SK-N-SH (cell line): ENCODE data around the gene OR6N2. TPM values are rescaled to one million over a fixed set of nuclear protein-coding genes. Genes with fewer than 3 reads are reported as not detected.

Experiments used
- CTCF ChIA-PET: fragments of 300-600, 350-600 bp; formaldehyde crosslinking; extraction: SDS; loops from one replicate; lab custom pipeline; 2021; lab: Yijun Ruan, JAX
- POLR2A ChIA-PET: fragments of 350-600 bp; sonication (Branson Sonifier 250); formaldehyde crosslinking; extraction: SDS; loops from one replicate; lab custom pipeline; 2020; ENCODE audit warnings: antibody characterized with exemption, inconsistent platforms; lab: Yijun Ruan, JAX
- DNase-seq: peaks from one replicate; pipeline ENCODE4 v3.0.0; 2012
- H2AFZ ChIP-seq: fragments of 200-600 bp; sonication (generic); 2 replicates; pipeline ENCODE4 v1.8.1; 2016; ENCODE audit warnings: antibody characterized with exemption, mild to moderate bottlenecking, low read depth
- H3F3A ChIP-seq: fragments of 200-600 bp; sonication (generic); replicated peaks from 2 replicates; pipeline ENCODE3; 2016; ENCODE audit warnings: antibody characterized with exemption, mild to moderate bottlenecking; ENCODE audit not compliant: insufficient read depth
- H3K27ac ChIP-seq, 2 experiments: fragments of 200-500 bp in 1 of 2; fragments of 200-600 bp in 1 of 2; sonication (Bioruptor generic) in 1 of 2; sonication (generic), shearing (Covaris generic) in 1 of 2; 2 replicates each; pipeline versions ENCODE4 v1.5.1 to v1.6.1; 2014 to 2016; ENCODE audit warnings: low read depth in 2 of 2, inconsistent platforms in 1 of 2, low read length in 1 of 2, mild to moderate bottlenecking in 1 of 2, mixed read lengths in 1 of 2
- H3K27me3 ChIP-seq: fragments of 200-600 bp; sonication (generic), shearing (Covaris generic); 2 replicates; pipeline ENCODE4 v1.6.1; 2016; ENCODE audit warnings: mixed run types; ENCODE audit not compliant: insufficient read depth
- H3K36me3 ChIP-seq, 2 experiments: fragments of 200-500 bp in 1 of 2; fragments of 200-600 bp in 1 of 2; sonication (Bioruptor generic) in 1 of 2; sonication (generic) in 1 of 2; replicated peaks in 1 of 2; 2 replicates each; pipeline versions ENCODE3 to v1.5.1; 2014 to 2016; ENCODE audit warnings: low read length in 1 of 2, mild to moderate bottlenecking in 1 of 2; ENCODE audit not compliant: insufficient read depth in 2 of 2, control insufficient read depth in 1 of 2
- H3K4me1 ChIP-seq, 2 experiments: fragments of 200-500 bp in 1 of 2; fragments of 200-600 bp in 1 of 2; sonication (Bioruptor generic) in 1 of 2; sonication (generic), shearing (Covaris generic) in 1 of 2; 2 replicates each; pipeline versions ENCODE4 v1.5.1 to v1.6.1; 2014 to 2016; ENCODE audit warnings: low read depth in 1 of 2, low read length in 1 of 2, mixed run types in 1 of 2; ENCODE audit not compliant: insufficient read depth in 2 of 2, control insufficient read depth in 1 of 2
- H3K4me2 ChIP-seq: fragments of 200-600 bp; sonication (generic), shearing (Covaris generic); 2 replicates; pipeline ENCODE4 v1.6.1; 2017; ENCODE audit warnings: mixed run types
- H3K4me3 ChIP-seq, 2 experiments: fragments of 200-500 bp in 1 of 2; fragments of 200-600 bp in 1 of 2; sonication (Bioruptor generic) in 1 of 2; sonication (generic), shearing (Covaris generic) in 1 of 2; 2 replicates each; pipeline versions ENCODE4 v1.5.1 to v1.8.1; 2014 to 2016; ENCODE audit warnings: low read depth in 2 of 2, inconsistent platforms in 1 of 2, low read length in 1 of 2, mild to moderate bottlenecking in 1 of 2, mixed read lengths in 1 of 2, moderate library complexity in 1 of 2
- H3K79me2 ChIP-seq: fragments of 200-600 bp; sonication (generic); 2 replicates; pipeline ENCODE4 v1.8.1; 2017; ENCODE audit warnings: mild to moderate bottlenecking; ENCODE audit not compliant: insufficient read depth
- H3K9ac ChIP-seq: fragments of 200-600 bp; sonication (generic); 2 replicates; pipeline ENCODE4 v1.6.1; 2017; ENCODE audit warnings: mixed run types
- H3K9me2 ChIP-seq: fragments of 200-600 bp; sonication (generic); 2 replicates; pipeline ENCODE4 v1.6.1; 2017; ENCODE audit warnings: mixed run types
- H3K9me3 ChIP-seq: fragments of 200-600 bp; sonication (generic); 2 replicates; pipeline ENCODE4 v1.6.1; 2017; ENCODE audit warnings: mixed run types, mild to moderate bottlenecking, moderate library complexity
- H4K20me1 ChIP-seq: fragments of 200-600 bp; sonication (generic); 2 replicates; pipeline ENCODE4 v1.6.1; 2017; ENCODE audit warnings: mild to moderate bottlenecking, mixed run types; ENCODE audit not compliant: insufficient read depth
- FOXJ3 ChIP-seq: sonication (generic); formaldehyde crosslinking; IDR thresholded peaks from 2 replicates; pipeline ENCODE4 v1.5.1; 2020; ENCODE audit warnings: mild to moderate bottlenecking, missing genetic modification reagents
- FOXM1 ChIP-seq: IDR thresholded peaks from 2 replicates; pipeline ENCODE4 v1.4.0; 2012; ENCODE audit warnings: low read depth, mild to moderate bottlenecking
- GABPA ChIP-seq: IDR thresholded peaks from 2 replicates; pipeline ENCODE4 v1.4.0; 2012; ENCODE audit warnings: low read depth, mild to moderate bottlenecking
- JUND ChIP-seq: IDR thresholded peaks from 2 replicates; pipeline ENCODE4 v1.4.0; 2012
- MXI1 ChIP-seq: IDR thresholded peaks from 2 replicates; pipeline ENCODE4 v1.6.1; 2012; ENCODE audit warnings: mild to moderate bottlenecking, low read depth, low read length, improper control_type of control experiment
- REST ChIP-seq: IDR thresholded peaks from 2 replicates; pipeline ENCODE4 v1.6.1; 2012; ENCODE audit warnings: mild to moderate bottlenecking, low read depth, low read length, moderate library complexity
- SMC3 ChIP-seq: IDR thresholded peaks from 2 replicates; pipeline ENCODE4 v1.6.1; 2012; ENCODE audit warnings: low read depth, low read length, improper control_type of control experiment
- TAF1 ChIP-seq: IDR thresholded peaks from 2 replicates; pipeline ENCODE4 v1.6.1; 2012; ENCODE audit warnings: low read depth, mild to moderate bottlenecking, low read length, moderate library complexity, borderline replicate concordance
- TCF12 ChIP-seq: IDR thresholded peaks from 2 replicates; pipeline ENCODE4 v1.4.0; 2012
- WGBS: methylation state at CpG from one replicate; pipeline ENCODE4 v1.1.6; 2017; ENCODE audit warnings: low lambda C conversion rate; 5-methylcytosine and 5-hydroxymethylcytosine counted together
- polyA plus RNA-seq, 3 experiments: library from polyadenylated mRNA; depleted of rRNA; stranded (reverse); fragments of >200 nt; gene quantifications; 2 replicates each; pipeline ENCODE4 v1.2.3, GENCODE V29; 2012

OR6N2 gene
- polyA plus RNA-seq, 1 of the 3 experiments (the other 2 are of a cell fraction) = not detected

DNA sequence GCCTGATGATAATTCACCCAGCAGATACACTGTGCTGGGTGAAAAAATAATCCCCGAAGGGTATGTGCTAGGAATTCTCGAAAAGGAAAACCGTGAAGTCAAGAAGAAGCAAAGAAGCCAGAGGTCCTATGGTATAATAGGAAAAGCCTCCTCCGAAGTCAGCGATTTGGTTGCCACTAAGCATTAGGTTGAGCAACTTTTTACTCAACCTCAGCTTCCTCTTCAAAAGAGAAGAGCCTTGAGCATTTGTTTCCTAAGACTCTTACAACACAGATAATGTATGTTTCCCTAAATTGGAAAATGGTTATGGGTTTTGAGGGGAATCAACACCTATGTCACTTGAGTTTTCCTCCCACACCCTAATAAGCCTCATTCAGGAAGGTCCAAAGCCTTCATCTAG is 28.9 kb upstream of the OR6N2 start:
- H3K27me3 ChIP-seq = no peaks in the 10 kb centered on the region
- TF ChIP-seq FOXM1 = no peak
- no peak for TF ChIP-seq TAF1
- no peak for TF ChIP-seq GABPA
- TF ChIP-seq REST = no peak
- no peak for TF ChIP-seq JUND
- TF ChIP-seq, all 33 proteins: peak for 0
- Histone ChIP-seq H3K9ac (no peak overlapping the region), H3F3A (no peaks in the 10 kb centered on the region), H3K4me2 (no peak overlapping the region), H3K9me3 (no peaks in the 10 kb centered on the region), H2AFZ (no peak overlapping the region), H3K4me3 (no peak overlapping the region), H3K4me1 (no peaks in the 10 kb centered on the region), H4K20me1 (no peaks in the 10 kb centered on the region), H3K27ac (no peak overlapping the region), H3K79me2 (no peaks in the 10 kb centered on the region), H3K9me2 (no peaks in the 10 kb centered on the region), H3K36me3 (no peaks in the 10 kb centered on the region)
- ChIA-PET POLR2A (no interaction called here), CTCF (interaction anchor here (1.3 kb wide), 1 partner anchor 189 kb away, joined by 4 read pairs; no protein-coding TSS in a partner anchor)
- no peak for DNase-seq
- 0% methylated on average over 5 of the region's 5 CpGs for WGBS

GRCh38 chr1:158809256-158809655 is 28.3 kb upstream of the OR6N2 start:
- Histone ChIP-seq H2AFZ (no peak overlapping the region), H4K20me1 (no peaks in the 10 kb centered on the region), H3K9ac (no peak overlapping the region), H3K79me2 (no peaks in the 10 kb centered on the region), H3K4me3 (no peak overlapping the region), H3K4me2 (no peak overlapping the region), H3K4me1 (no peaks in the 10 kb centered on the region), H3K36me3 (no peaks in the 10 kb centered on the region), H3K9me3 (no peaks in the 10 kb centered on the region), H3K27me3 (no peaks in the 10 kb centered on the region), H3F3A (no peaks in the 10 kb centered on the region), H3K27ac (no peak overlapping the region), H3K9me2 (no peaks in the 10 kb centered on the region)
- 0% methylated on average over 3 of the region's 3 CpGs for WGBS
- TF ChIP-seq SMC3 (no peak), FOXJ3 (no peak), TCF12 (no peak), MXI1 (no peak)
- DNase-seq = no peak
- POLR2A ChIA-PET = interaction anchor here (0.6 kb wide), 1 partner anchor 262 kb away, joined by 4 read pairs; no protein-coding TSS in a partner anchor
- CTCF ChIA-PET = interaction anchor here (1.3 kb wide), 1 partner anchor 189 kb away, joined by 4 read pairs; no protein-coding TSS in a partner anchor
